SIG-M5 (cell line): ENCODE data around the gene SCAF1.

Experiments used
- DNase-seq: peaks from one replicate; lab custom pipeline; 2025; lab: John Stamatoyannopoulos, UW

The SCAF1 gene

GRCh38 chr19:49685845-49686332, 43.9 kb downstream of the SCAF1 start:
- no peak for DNase-seq

- DNase-seq = no peak
Observed at GRCh38 chr19:49686503-49687088, 44.6 kb downstream of the SCAF1 start.

DNA sequence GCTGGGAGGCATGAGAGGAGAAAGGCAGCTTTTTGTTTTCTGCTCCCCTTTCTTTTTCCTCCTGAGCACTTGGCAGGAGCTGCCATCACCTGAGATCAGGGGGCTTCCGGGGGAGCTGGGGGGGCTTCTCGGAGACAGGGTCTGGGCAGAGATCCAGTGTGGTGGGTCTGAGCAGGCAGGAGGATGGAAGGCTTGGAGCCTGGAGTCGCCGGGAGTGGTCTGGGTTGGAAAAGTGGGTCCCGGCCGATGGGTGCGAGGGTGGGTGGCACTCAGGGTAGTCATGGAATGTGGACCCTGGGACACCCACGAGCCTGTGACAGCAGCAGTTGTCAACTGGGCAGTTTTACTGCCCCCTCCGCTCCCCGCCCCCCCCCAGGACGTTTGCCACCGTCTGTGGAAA, 45.1 kb downstream of the SCAF1 start:
- DNase-seq = no peak

GRCh38 chr19:49687566-49688316, 45.7 kb downstream of the SCAF1 start:
- no peak for DNase-seq

DNA sequence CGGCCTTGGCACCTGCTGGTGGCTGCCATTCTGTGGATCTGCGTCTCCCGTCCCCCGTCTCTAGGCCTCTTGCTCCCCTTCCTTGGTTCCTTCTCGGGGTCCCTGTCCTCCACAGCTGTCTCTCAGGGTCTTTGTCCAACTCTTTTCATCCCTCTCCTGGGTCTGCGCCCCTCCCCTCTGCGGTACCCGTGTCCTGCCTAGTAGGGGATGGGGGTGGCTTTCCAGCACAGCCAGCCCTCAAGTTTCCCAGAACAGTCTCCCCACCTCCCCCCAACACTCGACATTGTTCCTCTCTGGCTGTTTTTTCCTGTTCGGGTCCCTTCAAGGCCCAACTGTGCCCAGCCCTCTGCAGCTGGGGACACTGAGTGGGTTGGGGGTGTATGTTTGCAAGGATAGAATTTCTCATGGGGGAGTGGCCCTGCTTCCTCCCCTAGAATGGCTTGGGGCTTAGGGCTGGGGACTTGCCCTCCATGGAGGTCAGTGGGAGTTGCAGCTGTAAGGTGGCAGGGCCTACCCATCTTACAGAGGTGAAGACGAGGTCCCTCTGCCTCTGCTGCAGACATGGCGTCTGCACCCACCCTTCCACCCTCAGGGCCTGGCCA, 46.6 kb downstream of the SCAF1 start:
- no peak for DNase-seq

DNA sequence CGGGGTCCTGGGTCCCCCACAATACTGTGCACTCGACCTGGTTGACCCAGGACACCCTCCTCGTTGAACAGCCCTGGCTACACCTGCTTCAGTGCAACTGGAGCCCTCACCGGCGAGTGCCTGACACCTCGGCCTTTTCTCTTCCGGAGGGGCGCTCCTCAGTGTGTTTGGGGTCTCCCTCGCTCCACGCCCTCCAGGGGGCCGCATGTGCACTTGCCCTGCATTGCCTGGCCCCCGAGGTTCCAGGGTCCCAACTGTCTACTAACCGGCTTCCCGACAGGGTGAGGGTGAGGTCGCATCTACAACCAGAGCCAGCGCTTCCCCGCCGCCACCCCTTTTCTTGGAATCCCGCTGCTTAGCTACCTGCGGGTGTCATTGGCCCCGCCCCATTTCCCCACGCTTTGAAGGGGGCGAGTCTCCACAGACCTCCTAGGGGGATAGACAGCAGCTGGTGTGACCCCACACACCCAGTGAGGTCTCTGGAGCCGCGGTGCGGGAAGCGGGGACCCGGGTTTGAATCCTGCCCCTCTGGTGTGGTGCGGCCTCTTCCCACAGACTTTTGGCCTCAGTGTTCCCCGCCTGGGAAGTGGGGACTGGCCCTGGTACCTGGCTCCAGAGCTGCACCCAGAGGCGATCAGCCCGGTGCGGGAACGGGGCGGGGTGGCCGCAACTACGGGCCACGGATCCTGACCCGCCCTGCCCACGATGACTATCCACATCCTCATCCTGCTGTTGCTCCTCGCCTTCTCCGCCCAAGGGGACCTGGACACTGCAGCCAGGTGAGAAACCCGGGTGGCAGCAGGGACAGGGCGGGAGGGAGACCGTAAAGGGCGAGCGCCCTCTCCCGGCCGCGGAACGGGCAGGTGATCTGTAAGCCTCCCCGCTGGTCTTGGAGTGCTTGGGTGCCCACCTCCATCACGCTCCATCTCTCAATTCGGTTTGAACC, 47.4 kb downstream of the SCAF1 start, which contains the start of gene ADM5:
Gene ADM5, plus strand, starts transcription at position 462 of the 946 bp plus-strand sequence. Its CDS starts 244 bp downstream, at position 706.
- no peak for DNase-seq

DNA sequence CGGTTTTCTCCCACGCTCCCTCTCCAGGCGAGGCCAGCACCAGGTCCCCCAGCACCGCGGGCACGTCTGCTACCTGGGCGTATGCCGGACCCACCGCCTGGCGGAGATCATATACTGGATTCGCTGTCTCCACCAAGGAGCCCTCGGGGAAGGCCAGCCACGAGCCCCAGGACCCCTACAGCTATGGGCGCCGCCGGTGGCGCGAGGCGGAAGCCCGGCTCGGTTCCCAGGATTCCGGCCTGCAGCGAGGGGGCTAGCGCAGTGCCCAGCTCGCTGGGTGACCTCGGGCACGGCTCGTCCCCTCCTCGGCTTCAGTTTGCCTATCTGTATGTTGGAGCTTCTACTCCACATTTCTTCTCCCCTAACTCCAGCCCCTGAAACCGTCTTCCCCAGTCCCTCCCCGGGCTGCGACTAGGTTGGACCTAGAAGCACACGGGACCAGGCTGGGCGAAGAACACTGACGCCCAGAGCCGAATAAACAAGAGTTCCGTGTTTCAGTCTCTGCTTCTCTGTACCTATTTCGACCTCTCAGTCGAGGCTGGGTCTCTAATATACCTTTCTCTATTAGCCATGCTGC, 48.2 kb downstream of the SCAF1 start:
- DNase-seq = no peak

DNA sequence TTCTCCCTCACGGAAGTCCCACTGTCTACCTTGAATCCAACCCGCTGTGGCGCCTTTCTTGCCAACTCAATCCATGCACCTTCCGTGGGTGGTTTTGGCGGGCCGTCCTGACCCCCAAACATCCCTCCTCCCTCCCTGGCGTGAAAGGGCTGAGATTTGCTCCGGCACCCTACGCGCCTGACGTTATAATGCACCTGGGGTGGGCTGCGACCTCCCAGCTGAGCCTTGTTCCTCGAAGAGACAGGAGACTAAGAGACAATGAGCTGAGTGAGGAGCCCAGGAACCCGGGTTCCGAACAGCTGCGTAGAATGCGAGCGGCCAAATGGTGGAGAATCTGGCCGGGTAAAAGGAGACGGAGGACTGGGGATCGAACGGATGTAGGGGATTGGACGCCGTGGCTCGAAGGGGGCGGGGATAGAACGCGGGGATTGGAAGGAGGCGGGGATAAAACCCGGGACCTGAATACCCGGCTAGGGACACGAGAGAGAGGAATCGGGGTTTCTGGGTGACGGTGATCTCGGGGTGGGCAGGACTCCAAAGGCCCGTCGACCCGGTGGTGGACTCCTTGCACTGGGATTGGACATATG, 48.7 kb downstream of the SCAF1 start, which contains the start of gene CPT1C:
Gene CPT1C, plus strand, starts transcription at position 461 of the 587 bp plus-strand sequence. CDS start 1,137 bp downstream, outside the sequence.
- DNase-seq = no peak

GRCh38 chr19:49691243-49692146, 49.5 kb downstream of the SCAF1 start:
- DNase-seq = no peak

- no peak for DNase-seq
Observed at GRCh38 chr19:49692147-49692506, 50.1 kb downstream of the SCAF1 start.

GRCh38 chr19:49696115-49696514, 54.1 kb downstream of the SCAF1 start:
- no peak for DNase-seq

- no peak for DNase-seq
Observed at GRCh38 chr19:49696865-49697264, 54.9 kb downstream of the SCAF1 start.

GRCh38 chr19:49699364-49699763, 57.4 kb downstream of the SCAF1 start:
- no peak for DNase-seq

- no peak for DNase-seq
Observed at GRCh38 chr19:49700563-49700962, 58.6 kb downstream of the SCAF1 start.

- DNase-seq = no peak
Observed at GRCh38 chr19:49701271-49701786, 59.3 kb downstream of the SCAF1 start.

DNA sequence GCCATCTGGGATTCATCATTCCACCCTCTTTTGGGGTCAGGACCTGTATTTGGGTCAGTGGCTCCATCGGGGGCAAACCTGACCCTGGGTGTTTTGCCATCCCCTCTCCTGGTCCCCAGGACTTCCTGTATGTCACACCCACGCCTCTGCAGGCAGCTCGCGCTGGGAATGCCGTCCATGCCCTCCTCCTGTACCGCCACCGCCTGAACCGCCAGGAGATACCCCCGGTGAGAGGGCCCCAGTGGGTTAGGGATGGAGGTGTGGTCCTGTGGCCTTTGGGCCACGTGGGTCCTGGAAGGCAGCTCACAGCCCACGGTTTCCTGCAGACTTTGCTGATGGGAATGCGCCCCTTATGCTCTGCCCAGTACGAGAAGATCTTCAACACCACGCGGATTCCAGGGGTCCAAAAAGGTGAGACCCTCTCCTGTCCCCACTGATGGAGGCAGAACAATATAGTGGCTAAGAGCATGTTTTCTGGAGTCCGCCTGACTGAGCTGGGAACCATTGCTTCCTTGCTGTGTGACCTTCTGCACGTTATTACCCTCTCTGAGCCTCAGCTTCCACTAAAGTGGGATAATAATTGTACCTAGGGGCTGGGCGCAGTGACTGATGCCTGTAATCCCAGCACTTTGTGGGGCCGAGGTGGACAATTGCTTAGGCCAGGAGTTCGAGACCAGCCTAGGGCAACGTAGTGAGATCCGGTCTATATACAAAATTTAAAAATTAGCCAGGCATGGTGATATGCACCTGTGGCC, 63.1 kb downstream of the SCAF1 start:
- no peak for DNase-seq

GRCh38 chr19:49705919-49706318, 63.9 kb downstream of the SCAF1 start:
- no peak for DNase-seq
